Measurements from ENCODE around the gene EGLN3. TPM values are rescaled to one million over a fixed set of nuclear protein-coding genes. Genes with fewer than 3 reads are reported as not detected.

The EGLN3 gene
- total and polyA plus RNA-seq, 9 donors = 43.6 to 77.4 (median 61.5) TPM

DNA sequence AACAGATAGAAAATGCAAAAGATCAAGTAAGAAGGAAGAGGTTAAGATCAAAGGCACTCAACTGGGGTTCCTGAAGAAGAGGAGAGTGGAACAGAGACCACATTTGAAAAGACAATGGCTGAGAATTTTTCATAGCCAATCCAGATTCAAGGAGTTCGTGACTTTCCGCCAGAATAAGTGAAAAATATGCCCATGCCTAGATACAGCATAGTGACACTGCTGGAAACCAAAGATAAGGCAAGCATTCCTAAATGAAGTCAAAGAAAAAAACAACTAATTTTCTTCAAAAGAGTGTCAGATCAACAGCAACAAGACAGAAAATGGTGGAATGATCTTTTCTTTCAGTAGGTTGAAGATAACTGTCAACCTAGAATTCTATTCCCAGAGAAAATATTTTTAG is 47.5 kb downstream of the EGLN3 start:
- H3K27ac ChIP-seq (ENCODE audit: low read length) = no peak overlapping the region
- no peaks in the 10 kb centered on the region for H3K9me3 ChIP-seq (replicated peaks; ENCODE audit: control insufficient read depth, low read depth, low read length)
- H3K4me3 ChIP-seq (ENCODE audit: low read length) = no peak overlapping the region
- no peak for DNase-seq
- no peaks in the 10 kb centered on the region for H3K36me3 ChIP-seq (ENCODE audit: control insufficient read depth, insufficient read depth, low read length)
- H3K4me1 ChIP-seq (ENCODE audit: control insufficient read depth, insufficient read depth, low read length) = no peaks in the 10 kb centered on the region
- H3K27me3 ChIP-seq (ENCODE audit: control insufficient read depth, insufficient read depth, low read length) = no peaks in the 10 kb centered on the region
- no CpG with 5 or more reads among the region's 2 CpGs for WGBS (ENCODE audit: insufficient coverage)

DNA sequence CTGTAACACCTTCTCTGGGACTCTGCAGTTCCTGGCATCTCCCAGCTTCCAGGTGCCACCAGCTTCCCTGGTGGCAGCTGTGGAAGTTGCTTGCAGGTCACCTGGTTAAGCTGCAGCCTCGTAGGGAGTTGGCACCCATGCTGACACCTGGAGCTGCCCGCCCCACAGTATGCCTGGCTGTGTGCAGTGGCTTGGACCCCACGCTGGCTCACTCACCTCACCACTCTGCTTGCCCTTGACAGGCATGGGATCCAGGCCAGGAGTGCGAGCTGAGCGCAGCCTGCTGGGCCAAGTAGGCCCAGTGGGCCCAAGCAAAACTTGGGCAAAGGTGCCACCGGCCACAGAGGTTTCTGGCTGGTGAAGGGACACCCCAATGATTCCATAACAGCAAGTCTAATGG is 48.5 kb downstream of the EGLN3 start:
- Histone ChIP-seq H3K27me3 (ENCODE audit: control insufficient read depth, insufficient read depth, low read length) (no peaks in the 10 kb centered on the region), H3K27ac (ENCODE audit: low read length) (no peak overlapping the region), H3K4me1 (ENCODE audit: control insufficient read depth, insufficient read depth, low read length) (peaks cover 3% of the 10 kb centered on the region), H3K36me3 (ENCODE audit: control insufficient read depth, insufficient read depth, low read length) (no peaks in the 10 kb centered on the region), H3K4me3 (ENCODE audit: low read length) (no peak overlapping the region), H3K9me3 (replicated peaks; ENCODE audit: control insufficient read depth, low read depth, low read length) (no peaks in the 10 kb centered on the region)
- no peak for DNase-seq
- 98% methylated on average over 5 of the region's 6 CpGs for WGBS (ENCODE audit: insufficient coverage)

DNA sequence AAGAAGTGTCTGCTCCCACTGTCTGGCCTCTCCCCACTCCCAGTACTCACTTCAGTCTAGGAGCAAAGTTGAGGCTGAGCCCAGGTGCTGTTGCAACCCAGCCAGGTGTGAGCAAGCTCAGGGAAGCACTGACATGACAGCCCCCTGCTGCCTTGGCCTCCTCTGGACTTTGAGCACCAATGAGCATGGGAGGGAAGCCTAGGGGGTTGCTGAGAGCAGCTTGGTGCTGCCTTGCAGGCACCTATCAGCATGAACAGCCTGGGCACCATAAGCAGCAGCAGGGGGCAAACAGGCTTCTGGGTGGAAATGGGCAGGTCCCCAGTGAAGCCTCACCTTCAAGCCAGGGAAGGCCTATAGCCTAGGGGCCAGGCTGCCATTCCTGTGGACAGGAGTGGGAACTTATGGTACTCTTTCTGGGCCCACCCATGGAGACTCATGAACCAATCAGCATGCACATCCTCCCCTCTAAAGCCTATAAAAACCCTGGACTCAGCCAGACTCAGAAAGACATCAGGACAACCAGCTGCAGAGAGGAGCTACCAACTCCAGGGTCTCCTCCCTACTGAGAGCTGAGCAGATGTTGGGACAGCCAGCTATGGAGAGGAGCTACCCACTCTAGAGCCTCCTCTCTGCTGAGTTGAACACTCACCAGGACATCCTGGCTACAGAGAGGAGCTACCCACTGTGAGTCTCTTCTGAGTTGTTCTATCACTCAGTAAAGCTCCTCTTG is 49.3 kb downstream of the EGLN3 start:
- Histone ChIP-seq H3K4me3 (ENCODE audit: low read length) (no peak overlapping the region), H3K4me1 (ENCODE audit: control insufficient read depth, insufficient read depth, low read length) (peaks cover 4% of the 10 kb centered on the region), H3K27me3 (ENCODE audit: control insufficient read depth, insufficient read depth, low read length) (no peaks in the 10 kb centered on the region), H3K9me3 (replicated peaks; ENCODE audit: control insufficient read depth, low read depth, low read length) (no peaks in the 10 kb centered on the region), H3K36me3 (ENCODE audit: control insufficient read depth, insufficient read depth, low read length) (no peaks in the 10 kb centered on the region), H3K27ac (ENCODE audit: low read length) (no peak overlapping the region)
- DNase-seq = no peak

DNA sequence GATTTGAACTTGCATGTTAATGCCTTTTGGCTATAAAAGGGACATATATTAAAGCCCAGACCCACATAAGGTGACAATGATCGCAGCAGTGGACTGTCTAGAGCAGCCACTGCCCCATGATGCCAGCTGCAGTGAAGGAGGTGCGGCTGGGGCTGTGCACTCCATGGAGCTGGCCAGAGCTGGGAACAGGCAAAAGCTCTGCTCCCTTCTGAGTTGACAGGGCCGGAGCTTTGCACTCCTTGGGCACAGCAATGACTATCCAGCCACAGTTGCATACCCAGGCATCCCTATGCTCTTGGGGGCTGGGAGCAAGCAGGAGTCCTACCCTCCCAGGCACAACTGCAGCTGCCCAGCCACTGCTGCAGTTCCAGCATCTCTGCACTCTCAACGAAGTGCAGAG is 50.2 kb downstream of the EGLN3 start:
- H3K9me3 ChIP-seq (replicated peaks; ENCODE audit: control insufficient read depth, low read depth, low read length) = no peaks in the 10 kb centered on the region
- H3K4me1 ChIP-seq (ENCODE audit: control insufficient read depth, insufficient read depth, low read length) = peaks cover 4% of the 10 kb centered on the region
- H3K4me3 ChIP-seq (ENCODE audit: low read length) = no peak overlapping the region
- H3K36me3 ChIP-seq (ENCODE audit: control insufficient read depth, insufficient read depth, low read length) = no peaks in the 10 kb centered on the region
- 61% methylated on average over 4 of the region's 4 CpGs for WGBS (ENCODE audit: insufficient coverage)
- H3K27me3 ChIP-seq (ENCODE audit: control insufficient read depth, insufficient read depth, low read length) = no peaks in the 10 kb centered on the region
- no peak overlapping the region for H3K27ac ChIP-seq (ENCODE audit: low read length)
- no peak for DNase-seq

DNA sequence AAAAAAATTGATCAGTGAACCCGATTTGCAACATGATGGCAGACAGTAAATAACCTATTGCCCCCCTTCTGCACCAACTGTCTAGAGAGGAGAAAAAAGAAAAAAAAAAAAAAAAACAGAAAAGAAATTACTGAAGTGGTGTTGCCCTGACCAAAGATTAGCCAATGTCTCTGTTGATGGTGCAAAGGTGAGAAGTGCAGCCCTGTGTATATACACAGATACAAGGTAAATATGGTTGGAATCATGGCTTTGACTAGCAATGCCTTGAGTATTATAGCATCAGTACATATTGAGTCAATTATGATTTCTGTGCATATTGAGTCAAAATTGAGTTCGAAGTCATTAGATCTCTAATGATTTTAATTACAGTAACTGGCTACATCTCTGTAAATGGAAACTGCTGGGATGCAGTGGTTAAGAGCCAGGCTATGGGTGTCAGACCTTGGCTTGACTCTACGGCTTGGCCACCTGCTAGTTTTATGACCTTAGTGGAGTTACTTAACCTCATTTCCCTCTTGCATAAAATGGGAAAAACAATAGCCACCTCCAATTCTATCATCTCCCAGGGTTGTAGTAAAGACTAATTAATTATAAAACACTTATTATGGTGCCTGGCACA is 51.0 kb downstream of the EGLN3 start:
- H3K36me3 ChIP-seq (ENCODE audit: control insufficient read depth, insufficient read depth, low read length) = no peaks in the 10 kb centered on the region
- H3K9me3 ChIP-seq (replicated peaks; ENCODE audit: control insufficient read depth, low read depth, low read length) = no peaks in the 10 kb centered on the region
- no peak overlapping the region for H3K27ac ChIP-seq (ENCODE audit: low read length)
- no peak overlapping the region for H3K4me3 ChIP-seq (ENCODE audit: low read length)
- WGBS (ENCODE audit: insufficient coverage) = no CpG with 5 or more reads among the region's 3 CpGs
- H3K27me3 ChIP-seq (ENCODE audit: control insufficient read depth, insufficient read depth, low read length) = no peaks in the 10 kb centered on the region
- peaks cover 4% of the 10 kb centered on the region for H3K4me1 ChIP-seq (ENCODE audit: control insufficient read depth, insufficient read depth, low read length)
- DNase-seq = no peak

DNA sequence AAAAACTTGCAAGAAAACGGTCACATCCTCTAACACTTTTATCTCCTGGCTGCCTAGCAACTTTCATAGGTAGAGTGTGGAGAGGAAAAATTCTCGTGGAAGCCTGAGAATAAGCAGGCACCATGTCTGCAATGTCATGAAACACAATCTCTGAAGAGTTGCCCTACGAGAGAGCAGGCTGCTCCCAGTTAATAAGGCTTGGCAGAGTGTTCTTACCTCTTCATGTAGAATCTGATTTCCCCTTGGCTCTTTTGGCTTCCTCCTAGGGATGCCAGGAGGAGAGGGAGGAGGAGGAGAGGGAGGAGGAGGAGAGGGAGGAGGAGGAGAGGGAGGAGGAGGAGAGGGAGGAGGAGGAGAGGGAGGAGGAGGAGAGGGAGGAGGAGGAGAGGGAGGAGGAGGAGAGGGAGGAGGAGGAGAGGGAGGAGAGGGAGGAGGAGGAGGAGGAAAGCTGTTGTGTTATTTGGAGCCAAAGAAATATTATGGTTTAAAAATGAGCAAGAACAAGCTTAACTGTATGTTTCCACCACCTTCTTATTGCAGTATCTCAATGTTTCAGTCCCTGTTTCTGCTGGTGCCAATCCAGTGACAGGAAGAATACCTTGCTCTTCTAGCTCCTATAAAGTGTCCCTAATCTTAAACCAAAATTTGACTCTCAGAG is 52.9 kb downstream of the EGLN3 start:
- Histone ChIP-seq H3K27me3 (ENCODE audit: control insufficient read depth, insufficient read depth, low read length) (no peaks in the 10 kb centered on the region), H3K9me3 (replicated peaks; ENCODE audit: control insufficient read depth, low read depth, low read length) (peaks cover 6% of the 10 kb centered on the region), H3K27ac (ENCODE audit: low read length) (no peak overlapping the region), H3K4me3 (ENCODE audit: low read length) (no peak overlapping the region), H3K36me3 (ENCODE audit: control insufficient read depth, insufficient read depth, low read length) (no peaks in the 10 kb centered on the region), H3K4me1 (ENCODE audit: control insufficient read depth, insufficient read depth, low read length) (peaks cover 4% of the 10 kb centered on the region)
- WGBS (ENCODE audit: insufficient coverage) = 13% methylated on average over 2 of the region's 3 CpGs
- peak; percentile 19 for DNase-seq

DNA sequence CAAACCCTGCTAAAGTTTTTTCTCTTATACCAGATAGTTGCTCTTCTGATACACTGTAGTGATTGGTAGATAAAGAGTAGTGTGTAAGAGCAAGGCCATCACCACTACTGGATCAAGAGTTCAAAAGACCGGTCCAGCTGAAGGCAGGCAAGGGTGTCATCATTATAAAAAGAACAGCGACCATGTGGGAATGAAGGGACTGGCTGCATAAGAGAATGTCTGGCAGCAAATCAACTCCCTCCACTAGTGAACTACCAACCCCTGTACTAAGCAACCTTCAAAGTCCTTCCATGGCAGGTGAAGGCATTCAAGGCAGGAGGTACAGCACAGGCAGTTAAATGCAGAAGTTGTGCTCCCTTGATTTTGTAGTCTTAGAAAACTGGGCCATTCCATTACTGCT is 53.5 kb downstream of the EGLN3 start:
- no peak overlapping the region for H3K4me3 ChIP-seq (ENCODE audit: low read length)
- H3K4me1 ChIP-seq (ENCODE audit: control insufficient read depth, insufficient read depth, low read length) = peaks cover 4% of the 10 kb centered on the region
- WGBS (ENCODE audit: insufficient coverage) = no CpG with 5 or more reads among the region's 2 CpGs
- no peaks in the 10 kb centered on the region for H3K36me3 ChIP-seq (ENCODE audit: control insufficient read depth, insufficient read depth, low read length)
- peak; percentile 25 for DNase-seq
- peaks cover 6% of the 10 kb centered on the region for H3K9me3 ChIP-seq (replicated peaks; ENCODE audit: control insufficient read depth, low read depth, low read length)
- H3K27ac ChIP-seq (ENCODE audit: low read length) = no peak overlapping the region
- no peaks in the 10 kb centered on the region for H3K27me3 ChIP-seq (ENCODE audit: control insufficient read depth, insufficient read depth, low read length)

DNA sequence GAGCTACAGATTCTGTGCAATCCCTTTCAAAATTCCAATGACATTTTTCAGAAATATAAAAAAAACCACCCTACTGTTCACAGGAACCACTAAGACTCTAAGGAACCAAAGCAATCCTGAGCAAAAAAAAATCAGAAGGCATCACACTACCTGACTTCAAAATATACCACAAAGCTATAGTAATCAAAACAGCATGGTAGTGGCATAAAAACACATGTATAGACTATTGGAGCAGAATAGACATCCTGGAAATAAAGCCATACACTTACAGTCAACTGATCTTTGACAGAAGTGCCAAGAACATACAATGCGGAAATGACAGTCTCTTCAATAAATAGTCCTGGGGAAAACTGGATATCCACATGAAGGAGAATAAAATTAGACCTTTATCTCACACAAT is 56.5 kb downstream of the EGLN3 start:
- peaks cover 4% of the 10 kb centered on the region for H3K4me1 ChIP-seq (ENCODE audit: control insufficient read depth, insufficient read depth, low read length)
- no peak overlapping the region for H3K4me3 ChIP-seq (ENCODE audit: low read length)
- H3K9me3 ChIP-seq (replicated peaks; ENCODE audit: control insufficient read depth, low read depth, low read length) = peaks cover 6% of the 10 kb centered on the region

DNA sequence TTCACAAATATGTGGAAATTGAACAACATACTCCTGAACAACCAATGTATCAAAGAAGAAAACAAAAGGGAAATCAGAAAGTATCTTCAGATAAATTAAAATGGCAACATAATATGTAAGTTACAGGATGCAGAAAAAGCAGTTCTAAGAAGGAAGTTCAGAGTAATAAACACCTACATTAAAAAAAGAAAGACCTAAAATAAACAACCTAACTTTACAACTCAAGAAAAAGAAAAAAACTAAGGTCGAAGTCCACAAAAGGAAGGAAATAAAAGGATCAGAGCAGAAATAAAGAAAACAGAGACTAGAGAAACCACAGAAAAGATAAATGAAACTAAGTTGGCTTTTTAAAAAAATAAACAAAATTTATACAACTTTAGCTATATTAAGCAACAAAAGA is 59.2 kb downstream of the EGLN3 start:
- Histone ChIP-seq H3K36me3 (ENCODE audit: control insufficient read depth, insufficient read depth, low read length) (no peaks in the 10 kb centered on the region), H3K27ac (ENCODE audit: low read length) (no peak overlapping the region), H3K27me3 (ENCODE audit: control insufficient read depth, insufficient read depth, low read length) (no peaks in the 10 kb centered on the region), H3K9me3 (replicated peaks; ENCODE audit: control insufficient read depth, low read depth, low read length) (peaks cover 8% of the 10 kb centered on the region), H3K4me3 (ENCODE audit: low read length) (no peak overlapping the region), H3K4me1 (ENCODE audit: control insufficient read depth, insufficient read depth, low read length) (no peaks in the 10 kb centered on the region)
- no peak for DNase-seq
- no CpG with 5 or more reads among the region's 1 CpG for WGBS (ENCODE audit: insufficient coverage)

More for the DNA sequence above, 56.5 kb downstream of the EGLN3 start:
- H3K36me3 ChIP-seq (ENCODE audit: control insufficient read depth, insufficient read depth, low read length) = no peaks in the 10 kb centered on the region
- WGBS (ENCODE audit: insufficient coverage) = no CpG with 5 or more reads among the region's 1 CpG
- H3K27ac ChIP-seq (ENCODE audit: low read length) = no peak overlapping the region
- DNase-seq = no peak
- no peaks in the 10 kb centered on the region for H3K27me3 ChIP-seq (ENCODE audit: control insufficient read depth, insufficient read depth, low read length)

DNA sequence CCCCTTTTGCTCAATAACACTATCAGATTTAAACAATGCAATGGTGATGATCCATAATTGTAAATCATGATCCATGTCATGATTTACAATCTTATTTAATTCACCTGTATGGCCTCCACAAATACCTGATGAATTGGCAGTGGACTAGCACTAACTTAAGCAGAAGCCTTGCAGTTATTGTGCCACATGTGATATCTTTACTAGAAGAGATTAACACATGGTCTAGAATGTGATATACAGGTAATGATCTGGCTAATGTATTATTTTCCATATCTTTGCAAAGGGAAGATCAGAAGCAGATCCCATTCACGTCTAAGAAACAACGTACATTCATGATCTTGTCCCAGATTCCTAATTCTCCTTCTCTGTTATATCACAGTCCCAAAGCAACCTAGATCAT is 66.0 kb downstream of the EGLN3 start:
- no peak for DNase-seq
- Histone ChIP-seq H3K4me1 (ENCODE audit: control insufficient read depth, insufficient read depth, low read length) (no peaks in the 10 kb centered on the region), H3K36me3 (ENCODE audit: control insufficient read depth, insufficient read depth, low read length) (no peaks in the 10 kb centered on the region), H3K27me3 (ENCODE audit: control insufficient read depth, insufficient read depth, low read length) (no peaks in the 10 kb centered on the region), H3K9me3 (replicated peaks; ENCODE audit: control insufficient read depth, low read depth, low read length) (peaks cover 2% of the 10 kb centered on the region), H3K27ac (ENCODE audit: low read length) (no peak overlapping the region), H3K4me3 (ENCODE audit: low read length) (no peak overlapping the region)
- WGBS (ENCODE audit: insufficient coverage) = no CpG with 5 or more reads among the region's 2 CpGs

Measured in muscle of leg (tissue), 11 donors.